Ammon's horn (tissue), 1 donor: ENCODE results near the gene LOXL3.

ENCODE experiments used
- DNase-seq: peaks from one replicate; pipeline ENCODE4 v3.0.0-alpha.2; 2016; ENCODE audit warnings: low spot score

Gene LOXL3, protein sequence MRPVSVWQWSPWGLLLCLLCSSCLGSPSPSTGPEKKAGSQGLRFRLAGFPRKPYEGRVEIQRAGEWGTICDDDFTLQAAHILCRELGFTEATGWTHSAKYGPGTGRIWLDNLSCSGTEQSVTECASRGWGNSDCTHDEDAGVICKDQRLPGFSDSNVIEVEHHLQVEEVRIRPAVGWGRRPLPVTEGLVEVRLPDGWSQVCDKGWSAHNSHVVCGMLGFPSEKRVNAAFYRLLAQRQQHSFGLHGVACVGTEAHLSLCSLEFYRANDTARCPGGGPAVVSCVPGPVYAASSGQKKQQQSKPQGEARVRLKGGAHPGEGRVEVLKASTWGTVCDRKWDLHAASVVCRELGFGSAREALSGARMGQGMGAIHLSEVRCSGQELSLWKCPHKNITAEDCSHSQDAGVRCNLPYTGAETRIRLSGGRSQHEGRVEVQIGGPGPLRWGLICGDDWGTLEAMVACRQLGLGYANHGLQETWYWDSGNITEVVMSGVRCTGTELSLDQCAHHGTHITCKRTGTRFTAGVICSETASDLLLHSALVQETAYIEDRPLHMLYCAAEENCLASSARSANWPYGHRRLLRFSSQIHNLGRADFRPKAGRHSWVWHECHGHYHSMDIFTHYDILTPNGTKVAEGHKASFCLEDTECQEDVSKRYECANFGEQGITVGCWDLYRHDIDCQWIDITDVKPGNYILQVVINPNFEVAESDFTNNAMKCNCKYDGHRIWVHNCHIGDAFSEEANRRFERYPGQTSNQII

DNA sequence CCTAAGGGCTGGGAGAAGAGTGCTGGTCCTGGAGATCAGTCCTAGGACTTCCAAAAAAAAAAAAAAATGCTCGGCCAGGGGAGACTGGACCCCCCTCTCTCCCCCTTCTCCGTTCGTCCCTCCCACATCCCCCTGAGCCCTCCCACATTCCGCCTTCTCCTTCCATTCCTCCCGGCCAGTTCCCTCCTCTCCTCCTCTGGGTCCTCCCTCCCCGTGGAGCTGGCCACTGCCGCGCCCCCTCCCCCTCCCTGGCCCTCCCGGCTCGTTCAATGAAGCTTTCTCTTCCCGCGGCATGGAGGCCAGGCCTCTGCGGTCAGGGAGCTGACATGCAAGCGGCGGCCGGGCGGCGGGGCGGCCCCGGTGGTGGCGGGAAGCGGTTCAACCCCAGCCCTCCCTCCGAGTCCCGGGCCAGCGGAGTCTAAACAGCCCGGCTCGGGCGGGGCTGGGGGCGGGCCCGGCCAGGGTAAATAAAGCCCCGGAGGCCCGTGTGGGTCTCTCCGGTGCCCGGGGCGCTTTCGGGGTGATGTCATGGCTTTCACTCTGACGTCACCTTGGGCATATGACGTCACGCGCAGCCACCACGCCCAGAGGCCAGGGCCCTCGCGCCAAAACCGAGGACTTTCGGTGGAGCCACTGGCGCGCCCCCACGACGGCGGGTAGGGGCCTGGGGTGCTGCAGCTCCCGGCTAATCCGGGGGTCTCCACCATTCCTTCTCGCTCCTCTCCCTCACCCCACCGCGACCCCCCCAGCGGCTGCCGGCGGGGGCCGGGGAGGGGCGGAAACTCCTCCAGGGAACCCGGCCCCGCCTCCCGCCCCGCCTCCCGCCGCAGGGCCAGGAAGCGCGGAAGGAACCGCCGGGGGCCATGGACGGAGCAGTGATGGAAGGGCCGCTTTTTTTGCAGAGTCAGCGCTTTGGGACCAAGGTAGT, at the start of gene LOXL3, which contains the start of gene DOK1:
TSS of gene LOXL3 (minus strand) at position 51 of the 928 bp plus-strand sequence. CDS start 1,308 bp downstream, outside the sequence.
TSS of gene DOK1 (plus strand) at position 829 of the 928 bp plus-strand sequence. CDS start at position 864, 35 bp downstream.
- DNase-seq, result peak; percentile 82

DNA sequence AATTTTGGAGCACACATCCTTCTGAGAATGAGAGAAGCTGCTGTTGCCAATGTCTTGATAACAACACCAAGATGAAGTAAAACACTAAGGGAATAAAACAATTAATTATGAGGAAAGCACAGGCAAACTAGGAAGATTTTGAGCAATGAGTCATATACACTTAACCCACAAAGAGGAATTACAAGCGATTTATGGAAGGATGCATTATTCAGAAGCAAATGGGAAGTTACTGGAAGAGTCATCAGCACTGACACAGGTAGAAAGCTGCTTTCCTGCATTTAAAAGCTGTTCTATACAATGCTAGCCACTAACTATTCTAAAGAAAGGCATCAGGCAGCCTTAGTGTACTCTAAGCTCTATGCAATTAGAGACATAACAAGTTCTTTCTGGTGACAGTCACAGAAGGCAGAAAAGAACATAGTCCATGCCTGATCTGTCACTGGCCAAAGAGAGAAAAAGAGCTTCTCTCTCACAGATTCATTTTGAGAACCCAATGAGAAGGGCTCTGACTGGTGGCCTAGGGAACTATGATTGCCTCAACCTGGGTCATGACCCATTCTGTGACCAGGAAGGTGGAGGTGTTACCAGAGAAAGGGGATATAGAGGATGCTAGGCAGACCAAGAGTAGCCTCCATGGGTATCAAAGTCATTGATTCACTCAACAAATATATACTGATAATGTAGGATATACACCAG, 49.0 kb upstream of the LOXL3 start:
- DNase-seq, result no peak

DNA sequence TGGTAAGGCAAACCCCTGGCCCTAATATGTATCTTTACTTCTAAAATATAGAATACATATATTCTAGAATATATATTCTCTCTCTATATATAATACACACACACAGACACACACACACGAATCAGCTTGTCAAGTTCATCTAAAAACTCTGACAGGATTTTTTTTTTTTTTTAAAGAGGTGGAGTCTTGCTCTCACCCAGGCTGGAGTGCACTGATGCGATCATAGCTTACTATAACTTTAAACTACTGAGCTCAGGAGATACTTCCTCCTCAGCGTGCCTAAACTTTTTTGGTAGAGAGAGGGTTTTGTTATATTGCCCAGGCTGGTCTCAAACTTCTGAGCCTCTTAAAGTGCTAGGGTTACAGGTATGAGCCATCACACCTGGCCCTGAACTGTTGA, 45.9 kb upstream of the LOXL3 start:
- DNase-seq, result no peak

DNA sequence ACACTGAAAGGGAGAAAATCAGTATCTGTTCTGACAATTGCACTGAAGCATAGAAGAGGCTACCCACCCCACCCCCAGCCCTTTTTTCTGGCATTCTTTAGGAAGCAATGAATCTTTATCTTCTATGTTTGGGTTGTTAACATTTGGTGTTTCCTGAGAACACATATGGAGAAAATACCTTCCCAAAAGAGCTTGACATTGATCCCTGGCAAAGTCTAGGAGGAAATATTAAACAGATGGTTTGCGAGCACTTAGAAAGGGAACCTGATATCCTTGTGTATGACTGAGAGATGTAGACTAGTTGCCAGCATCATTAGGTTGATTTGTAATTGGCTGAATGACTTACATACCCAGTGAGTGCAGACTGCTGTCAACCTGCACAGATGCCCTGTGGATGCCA, 43.7 kb upstream of the LOXL3 start:
- no peak for DNase-seq

DNA sequence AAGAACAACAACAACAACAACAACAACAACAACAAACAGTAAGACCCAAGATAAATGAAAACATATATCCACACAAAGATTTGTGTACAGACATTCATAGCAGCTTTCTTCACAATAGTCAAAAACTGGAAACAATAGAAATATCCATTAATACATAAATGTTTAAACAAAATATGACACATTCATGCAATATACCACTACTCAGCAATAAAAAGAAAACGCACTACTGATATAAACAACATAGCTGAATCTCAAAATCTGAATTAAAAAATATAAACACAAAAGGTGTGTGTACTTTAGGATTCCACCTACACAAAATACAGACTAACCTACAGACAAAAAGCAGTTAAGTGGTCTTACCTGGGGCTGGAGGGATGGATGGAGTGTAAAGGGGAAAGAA, 42.8 kb upstream of the LOXL3 start:
- DNase-seq, result no peak

DNA sequence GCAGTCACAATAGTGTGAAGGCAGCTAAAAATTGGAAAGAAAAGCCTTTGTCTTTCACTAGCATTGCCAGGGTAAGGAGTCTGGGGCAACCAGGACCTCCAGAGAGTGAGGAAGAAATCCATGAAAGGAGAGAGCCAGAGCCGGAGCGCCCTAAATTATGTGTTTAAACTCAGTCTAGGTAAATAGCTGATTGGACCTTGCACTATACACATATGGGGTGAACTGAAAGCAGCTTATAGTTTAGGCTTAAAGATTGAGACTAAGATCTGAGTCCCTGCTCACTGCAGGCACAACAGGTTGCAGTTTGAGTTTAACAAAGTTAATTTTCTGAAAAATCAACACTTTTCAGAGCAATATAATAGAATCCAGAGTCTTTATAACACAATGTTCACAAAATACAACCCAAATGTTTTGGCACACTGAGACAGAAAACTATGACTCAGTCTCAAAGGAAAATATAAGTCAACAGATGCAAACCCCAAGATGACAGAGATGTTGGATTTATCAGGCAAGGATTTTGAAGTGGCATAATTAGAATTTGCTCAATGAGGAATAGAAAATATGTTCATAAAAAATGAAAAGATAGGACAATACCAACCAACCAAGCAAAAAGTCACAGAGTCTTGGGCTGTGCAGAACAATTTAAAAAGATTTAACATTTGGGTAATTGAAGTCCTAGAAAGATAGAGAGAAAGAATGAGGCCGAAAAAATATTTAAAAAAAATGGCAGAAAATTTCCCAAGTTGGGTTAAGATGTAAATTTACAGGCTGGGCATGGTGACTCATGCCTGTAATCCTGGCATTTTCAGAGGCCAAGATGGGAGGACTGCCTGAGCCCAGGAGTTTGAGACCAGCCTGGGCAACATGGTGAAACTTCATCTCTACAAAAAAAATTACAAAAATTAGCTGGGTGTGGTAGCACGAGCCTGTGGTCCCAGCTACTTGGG, 40.4 kb upstream of the LOXL3 start:
- no peak for DNase-seq

DNA sequence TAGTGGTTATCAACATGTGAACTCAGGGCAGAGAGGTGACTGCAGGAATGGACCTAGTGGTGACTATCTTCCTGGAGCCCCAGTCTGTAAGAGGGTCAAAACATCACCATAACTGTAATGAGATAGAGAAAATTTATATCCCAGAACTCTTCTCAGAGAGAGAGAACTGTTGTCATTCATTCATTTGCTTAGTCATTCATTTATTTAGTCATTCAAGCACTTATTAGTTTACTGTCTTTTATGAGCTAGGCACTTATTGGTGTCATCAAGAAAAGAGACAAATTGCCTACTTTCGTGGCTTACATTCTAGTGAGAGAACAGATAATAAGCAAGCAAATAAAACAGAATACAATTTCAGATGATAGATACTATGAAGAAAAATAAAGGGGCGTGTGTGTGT, 34.9 kb upstream of the LOXL3 start:
- no peak for DNase-seq

DNA sequence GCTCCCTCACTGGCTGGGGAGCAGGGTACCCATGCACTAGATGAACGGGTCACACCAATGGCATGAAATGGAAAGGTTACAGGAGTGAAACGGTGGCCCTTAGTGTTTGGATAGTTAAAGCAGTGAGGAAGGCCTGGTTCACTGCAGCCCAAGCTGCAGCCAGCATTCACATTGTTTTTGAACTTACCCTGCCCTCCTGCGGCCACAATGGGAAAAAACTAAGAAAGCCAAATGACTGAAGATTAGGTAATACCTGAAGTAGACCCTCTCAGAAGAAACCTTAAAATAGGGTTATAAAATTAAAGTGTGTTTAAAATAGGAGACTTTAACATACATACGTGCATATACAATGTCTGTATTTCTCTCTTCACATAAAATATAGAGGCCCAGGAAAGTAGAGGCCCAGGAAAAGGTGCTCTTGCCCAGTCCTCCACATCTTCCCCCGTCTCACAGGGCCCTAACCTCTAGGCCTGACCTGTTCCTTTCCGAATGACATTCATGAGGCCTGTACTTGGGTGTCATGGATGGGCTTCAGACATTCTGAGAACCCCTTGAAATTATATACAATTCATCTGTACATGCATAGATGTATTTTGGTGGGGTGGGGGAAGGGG, 34.0 kb upstream of the LOXL3 start:
- peak; percentile 85 for DNase-seq

DNA sequence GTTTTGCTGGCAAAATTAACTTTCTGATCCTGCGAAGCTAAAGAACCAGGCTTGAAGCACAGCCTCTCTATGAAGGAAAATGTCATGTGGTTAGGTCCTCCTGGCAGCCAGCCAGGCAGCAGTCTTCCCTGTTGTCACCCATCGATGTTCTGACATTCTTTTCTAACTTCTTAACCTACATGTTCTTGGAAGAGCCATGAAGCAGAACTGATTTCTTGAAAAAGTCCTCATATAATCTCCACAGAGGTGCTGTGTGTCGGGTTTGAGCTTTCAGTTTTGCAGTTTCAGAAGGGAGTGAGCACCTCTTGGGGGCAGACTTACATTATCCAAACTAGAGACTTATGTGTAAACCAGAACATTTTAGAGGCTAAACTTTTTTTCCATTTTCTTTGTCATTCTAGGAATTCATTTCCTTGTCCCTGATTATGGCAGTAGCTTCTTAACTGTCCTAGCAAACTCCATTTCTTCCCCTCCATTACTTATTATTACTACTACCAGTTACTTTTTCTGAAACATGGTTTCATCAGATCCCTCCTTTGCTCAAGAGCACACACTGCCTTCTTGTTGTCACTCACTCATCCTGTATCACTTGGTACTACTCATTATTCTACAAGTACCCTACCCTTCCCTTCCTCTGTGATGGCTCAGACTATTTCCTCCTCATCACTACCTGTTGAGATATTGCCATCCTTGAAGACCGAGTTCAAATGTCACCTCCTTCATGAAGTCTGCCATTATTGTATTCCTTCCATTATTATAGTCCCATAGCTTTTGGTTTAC, 31.9 kb upstream of the LOXL3 start:
- DNase-seq, result peak; percentile 53

DNA sequence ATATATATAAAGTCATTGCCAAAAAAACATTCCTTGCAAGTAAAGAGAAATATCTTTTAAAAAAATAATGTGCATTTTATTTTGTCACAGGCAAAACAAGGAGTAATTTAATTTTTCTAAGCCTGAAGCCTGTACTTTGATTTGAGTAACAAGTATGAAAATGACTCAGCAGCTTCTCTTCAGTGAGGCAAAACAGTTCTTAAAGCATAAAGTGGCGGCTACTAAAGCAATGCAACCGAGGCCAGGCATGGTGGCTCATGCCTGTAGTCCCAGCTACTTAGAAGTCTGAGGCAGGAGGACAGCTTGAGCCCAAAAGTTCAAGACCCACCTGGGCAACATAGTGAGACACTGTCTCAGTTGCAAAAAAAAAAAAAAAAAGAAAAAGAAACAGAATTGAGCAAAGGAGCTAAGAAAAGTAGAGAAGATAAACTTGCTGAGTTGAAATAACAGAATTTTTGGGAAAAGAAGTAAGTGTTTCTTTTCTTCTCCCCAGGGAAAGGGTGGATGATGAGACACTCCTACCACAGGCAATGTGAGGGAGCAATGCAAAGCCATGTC, 30.4 kb upstream of the LOXL3 start:
- no peak for DNase-seq

DNA sequence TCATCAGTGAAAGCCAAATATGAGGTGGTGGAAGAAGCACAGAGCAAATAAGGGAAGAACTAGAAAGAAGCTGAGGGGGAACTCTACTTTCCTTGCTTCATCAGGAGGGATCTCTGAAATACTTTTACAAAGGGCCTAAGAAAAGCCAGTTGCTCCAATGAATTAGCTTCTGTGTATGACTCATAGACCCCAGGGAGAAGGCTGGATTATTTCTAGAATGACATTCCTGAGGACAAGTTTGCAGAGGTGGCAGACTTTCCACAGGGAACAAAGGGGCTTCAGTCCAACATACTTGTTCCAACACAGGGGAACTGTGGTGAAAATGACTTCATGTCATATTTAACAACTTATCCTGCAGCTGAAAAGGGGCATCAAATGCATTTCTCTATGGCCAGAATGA, 29.8 kb upstream of the LOXL3 start:
- no peak for DNase-seq

DNA sequence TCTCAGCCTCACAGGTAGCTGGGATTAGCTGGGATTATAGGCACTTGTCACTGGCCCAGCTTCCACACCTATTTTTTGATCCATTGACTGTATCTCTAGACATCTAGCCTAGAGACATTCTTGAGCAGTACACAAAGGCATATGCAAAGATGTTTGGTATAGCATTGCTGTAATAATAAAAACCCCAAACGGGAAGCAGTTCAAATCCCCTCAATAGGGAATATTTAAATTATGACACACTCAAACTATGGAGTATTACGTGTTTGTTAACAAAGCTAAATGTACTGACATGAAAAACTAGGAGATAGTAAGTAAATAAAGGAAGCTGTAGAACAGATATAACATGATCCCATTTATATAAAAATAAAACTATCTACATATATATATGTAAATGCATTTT, 28.4 kb upstream of the LOXL3 start:
- no peak for DNase-seq

DNA sequence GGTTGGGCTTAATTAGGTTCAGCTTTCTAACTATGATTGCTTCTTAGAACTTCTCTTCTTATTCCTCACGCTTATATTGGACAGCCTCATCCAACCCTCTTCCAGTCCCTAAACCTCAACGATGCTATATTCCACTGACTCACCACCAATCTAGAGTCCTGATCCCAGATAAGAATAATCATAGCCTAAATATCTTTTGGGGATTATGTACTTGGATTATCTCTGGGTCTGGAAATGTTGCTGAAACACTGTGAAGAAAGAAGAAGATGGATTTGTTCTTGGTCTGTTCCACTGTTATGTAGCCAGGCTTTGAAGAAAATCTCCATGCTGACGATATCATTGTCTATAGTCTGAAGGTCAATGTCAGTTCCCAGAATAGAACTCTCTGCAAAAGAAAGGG, 27.7 kb upstream of the LOXL3 start:
- no peak for DNase-seq

DNA sequence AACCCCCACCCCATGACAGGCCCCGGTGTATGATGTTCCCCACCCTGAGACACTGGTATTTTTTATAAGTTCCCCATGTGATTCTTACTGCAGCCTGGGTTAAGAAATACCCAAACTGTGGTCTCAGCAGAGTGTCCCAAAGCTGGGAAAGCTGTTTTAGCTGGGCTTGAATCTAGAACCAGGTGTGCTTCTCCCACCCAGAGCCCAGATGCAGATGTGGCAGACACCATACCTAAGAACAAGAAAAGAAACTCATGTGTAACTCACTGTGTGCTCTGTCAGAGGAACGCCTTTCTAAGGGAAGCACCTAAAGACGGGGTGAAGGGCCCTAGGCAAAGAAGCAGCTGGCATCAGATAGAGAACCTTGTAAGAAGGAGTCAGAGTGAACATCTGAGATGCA, 24.7 kb upstream of the LOXL3 start:
- DNase-seq, result no peak

DNA sequence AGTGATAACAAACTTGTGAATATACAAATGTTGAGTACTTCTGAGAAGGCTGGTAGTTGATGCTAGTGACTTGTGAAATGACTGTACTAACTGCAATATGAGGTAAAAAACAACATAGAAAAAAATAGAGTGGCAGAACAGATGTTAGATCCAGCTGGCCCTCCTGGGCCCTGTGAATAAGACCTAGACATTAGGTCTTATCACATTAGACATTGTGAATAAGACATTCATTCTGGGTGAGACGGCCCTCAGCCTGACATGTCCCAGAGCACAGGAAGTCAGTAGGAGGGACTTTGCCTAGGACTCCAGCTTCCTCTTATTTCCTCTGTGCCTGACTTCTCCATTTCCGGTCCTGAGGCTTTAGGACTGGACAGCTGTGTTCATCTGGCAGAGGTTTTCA, 23.7 kb upstream of the LOXL3 start:
- DNase-seq, result peak; percentile 39

DNA sequence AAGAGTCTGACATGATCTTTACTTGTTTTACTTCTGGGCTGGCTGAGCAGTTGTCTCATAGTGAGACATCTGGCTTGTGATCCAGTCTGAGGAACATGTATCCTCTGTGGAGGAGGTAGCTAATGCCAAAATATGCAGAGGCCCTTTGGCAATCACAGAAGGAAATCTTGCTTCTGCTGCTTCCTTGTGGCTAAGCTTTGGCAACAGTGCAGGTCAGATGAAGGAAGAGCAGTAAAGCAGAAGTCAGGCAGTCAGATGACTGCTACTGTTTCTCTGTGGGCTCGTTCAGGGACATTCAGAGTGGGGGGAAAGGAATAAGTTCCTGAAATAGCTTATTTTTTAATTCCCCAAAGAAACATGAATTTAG, 23.1 kb upstream of the LOXL3 start:
- peak; percentile 74 for DNase-seq

DNA sequence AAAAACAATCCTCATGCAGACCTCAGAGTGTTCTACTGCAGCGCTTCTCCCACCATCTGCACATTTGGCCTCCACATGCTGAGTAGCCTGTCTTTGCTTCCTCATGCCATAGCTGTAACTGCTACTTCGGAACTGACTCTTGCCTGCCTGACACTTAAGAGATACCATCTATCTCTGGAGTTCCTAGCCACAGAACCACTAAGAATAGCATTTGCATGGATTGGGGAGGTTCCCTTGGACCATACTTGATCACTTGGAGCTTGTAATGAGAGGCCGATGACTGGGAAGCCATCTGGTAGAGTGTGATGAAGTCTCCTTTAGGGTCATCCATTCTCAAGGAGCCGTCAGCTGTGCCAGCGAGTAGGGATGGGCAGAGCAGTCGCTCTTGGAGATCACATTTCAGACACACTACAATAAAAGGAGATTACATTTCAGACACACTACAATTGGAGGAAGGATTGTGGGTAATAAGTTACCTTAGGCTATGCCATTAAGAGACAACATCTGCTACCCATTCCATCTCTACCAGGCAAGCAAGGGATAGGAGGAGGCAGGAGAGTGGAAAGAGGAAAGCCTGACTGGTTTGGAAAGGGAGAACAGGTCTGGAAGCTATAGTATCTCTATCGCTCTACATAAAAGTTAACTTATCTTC, 22.6 kb upstream of the LOXL3 start:
- peak; percentile 35 for DNase-seq

DNA sequence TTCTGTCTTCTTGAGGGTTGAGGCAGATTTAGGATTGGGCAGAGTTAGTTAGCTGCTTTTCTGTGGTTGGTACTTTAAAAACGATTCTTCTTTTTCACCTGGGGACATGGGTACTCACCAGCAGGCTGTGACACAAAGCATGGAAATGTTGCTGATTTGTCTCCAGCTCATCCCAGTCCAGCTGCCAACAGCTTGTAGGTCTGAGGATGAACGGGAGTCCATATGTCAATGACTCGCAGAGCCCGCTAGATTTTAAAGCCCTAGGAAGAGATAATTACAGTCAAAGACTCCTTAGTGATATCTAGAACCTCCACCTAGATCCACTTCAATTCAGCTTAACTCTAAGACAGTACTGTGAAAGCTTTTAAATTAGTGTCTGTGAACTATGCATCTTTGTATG, 21.6 kb upstream of the LOXL3 start:
- DNase-seq, result no peak
